Trophoblast cell (in vitro differentiated cells and primary cell): ENCODE data around the gene DNAJC3.

Experiments
- DNase-seq, 2 donors: peaks; one replicate each; pipeline ENCODE4 v3.0.0-alpha.2; 2016
- H2AFZ ChIP-seq: 2 replicates; pipeline ENCODE4 v1.6.1; 2013; ENCODE audit warnings: low read length, moderate library complexity, mild to moderate bottlenecking; ENCODE audit not compliant: insufficient read depth, poor library complexity
- H2AK5ac ChIP-seq: 2 replicates; pipeline ENCODE4 v1.6.1; 2013; ENCODE audit warnings: mild to moderate bottlenecking, low read length
- H2BK120ac ChIP-seq: 2 replicates; pipeline ENCODE4 v1.6.1; 2013; ENCODE audit warnings: low read length, mild to moderate bottlenecking, moderate library complexity; ENCODE audit not compliant: insufficient read depth, poor library complexity
- H2BK12ac ChIP-seq: 2 replicates; pipeline ENCODE4 v1.6.1; 2013; ENCODE audit warnings: mild to moderate bottlenecking, low read length, moderate library complexity
- H2BK5ac ChIP-seq: 2 replicates; pipeline ENCODE4 v1.6.1; 2013; ENCODE audit warnings: low read length, low read depth, moderate library complexity, mild to moderate bottlenecking; ENCODE audit not compliant: poor library complexity
- H3K14ac ChIP-seq: 2 replicates; pipeline ENCODE4 v1.6.1; 2013; ENCODE audit warnings: mild to moderate bottlenecking, low read length
- H3K18ac ChIP-seq: 2 replicates; pipeline ENCODE4 v1.6.1; 2013; ENCODE audit warnings: mild to moderate bottlenecking, low read length
- H3K23ac ChIP-seq: 2 replicates; pipeline ENCODE4 v1.6.1; 2013; ENCODE audit warnings: low read length
- H3K27ac ChIP-seq: 2 replicates; pipeline ENCODE4 v1.5.1; 2013; ENCODE audit warnings: low read depth, mild to moderate bottlenecking, inconsistent platforms, low read length, moderate library complexity
- H3K27me3 ChIP-seq: 2 replicates; pipeline ENCODE4 v1.6.1; 2013; ENCODE audit warnings: inconsistent platforms, mild to moderate bottlenecking, low read length, moderate library complexity; ENCODE audit not compliant: insufficient read depth
- H3K36me3 ChIP-seq, 2 experiments: 1 replicate in 1 of 2; 2 replicates in 1 of 2; pipeline ENCODE4 v1.6.1; 2013; ENCODE audit warnings: low read length in 2 of 2, mild to moderate bottlenecking in 2 of 2, moderate library complexity in 1 of 2; ENCODE audit not compliant: insufficient read depth in 2 of 2, control insufficient read depth in 1 of 2
- H3K4ac ChIP-seq: 2 replicates; pipeline ENCODE4 v1.6.1; 2013; ENCODE audit warnings: low read depth, mild to moderate bottlenecking, low read length, moderate library complexity
- H3K4me1 ChIP-seq, 2 experiments: 1 replicate in 1 of 2; 2 replicates in 1 of 2; pipeline ENCODE4 v1.6.1; 2013; ENCODE audit warnings: low read length in 2 of 2, mild to moderate bottlenecking in 2 of 2, moderate library complexity in 1 of 2; ENCODE audit not compliant: insufficient read depth in 2 of 2, control insufficient read depth in 1 of 2
- H3K4me2 ChIP-seq: 2 replicates; pipeline ENCODE4 v1.6.1; 2013; ENCODE audit warnings: inconsistent platforms, mild to moderate bottlenecking, low read length, moderate library complexity
- H3K4me3 ChIP-seq: 2 replicates; pipeline ENCODE4 v1.5.1; 2013; ENCODE audit warnings: mild to moderate bottlenecking, low read depth, low read length, inconsistent platforms
- H3K79me1 ChIP-seq: one replicate; pipeline ENCODE4 v1.6.1; 2013; ENCODE audit warnings: low read length
- H3K79me2 ChIP-seq: 2 replicates; pipeline ENCODE4 v1.6.1; 2013; ENCODE audit warnings: low read length, mild to moderate bottlenecking; ENCODE audit not compliant: control insufficient read depth, insufficient read depth, poor library complexity
- H3K9ac ChIP-seq: 2 replicates; pipeline ENCODE4 v1.6.1; 2013; ENCODE audit warnings: mild to moderate bottlenecking, low read length
- H3K9me3 ChIP-seq: 2 replicates; pipeline ENCODE4 v1.6.1; 2013; ENCODE audit warnings: low read depth, mild to moderate bottlenecking, control low read depth, inconsistent platforms, low read length; ENCODE audit not compliant: insufficient read depth
- H4K12ac ChIP-seq: 2 replicates; pipeline ENCODE4 v1.6.1; 2013; ENCODE audit warnings: low read depth, mild to moderate bottlenecking, low read length, moderate library complexity
- H4K8ac ChIP-seq: 2 replicates; pipeline ENCODE4 v1.6.1; 2013; ENCODE audit warnings: low read depth, mild to moderate bottlenecking, low read length, moderate library complexity
- H4K91ac ChIP-seq: one replicate; pipeline ENCODE4 v1.6.1; 2013; ENCODE audit warnings: low read depth, mild to moderate bottlenecking, low read length, moderate library complexity
- WGBS: extraction: QIAGEN DNeasy Blood & Tissue Kit; methylation state at CpG from one replicate; pipeline ENCODE4 v1.1.7; 2013; ENCODE audit warnings: missing lambda C conversion rate; ENCODE audit not compliant: insufficient read length, insufficient coverage; ENCODE audit errors: extremely low coverage; 5-methylcytosine and 5-hydroxymethylcytosine counted together

The DNAJC3 gene

GRCh38 chr13:95793018-95793555, 116.1 kb downstream of the DNAJC3 start:
- H3K27me3 ChIP-seq: no peaks in the 10 kb centered on the region
- H3K14ac ChIP-seq: no peak overlapping the region
- H2AK5ac ChIP-seq: no peak overlapping the region
- no peak overlapping the region for H3K27ac ChIP-seq
- peaks cover 13 to 16% of the 10 kb centered on the region in 2 experiments for H3K36me3 ChIP-seq
- no peak overlapping the region for H2AFZ ChIP-seq
- WGBS: no CpG with 5 or more reads among the region's 3 CpGs
- no peak overlapping the region for H3K4me3 ChIP-seq
- DNase-seq: no peak
- no peak overlapping the region for H2BK120ac ChIP-seq
- H3K4ac ChIP-seq: no peak overlapping the region
- no peak overlapping the region for H2BK12ac ChIP-seq
- H4K91ac ChIP-seq: no peak overlapping the region
- no peaks in the 10 kb centered on the region for H3K79me2 ChIP-seq
- H3K4me2 ChIP-seq: no peak overlapping the region
- no peaks in the 10 kb centered on the region for H3K4me1 ChIP-seq
- H4K8ac ChIP-seq: no peak overlapping the region
- no peak overlapping the region for H3K18ac ChIP-seq
- H3K79me1 ChIP-seq: no peaks in the 10 kb centered on the region
- no peak overlapping the region for H4K12ac ChIP-seq
- H2BK5ac ChIP-seq: no peak overlapping the region
- no peak overlapping the region for H3K23ac ChIP-seq
- no peaks in the 10 kb centered on the region for H3K9me3 ChIP-seq
- no peak overlapping the region for H3K9ac ChIP-seq

DNA sequence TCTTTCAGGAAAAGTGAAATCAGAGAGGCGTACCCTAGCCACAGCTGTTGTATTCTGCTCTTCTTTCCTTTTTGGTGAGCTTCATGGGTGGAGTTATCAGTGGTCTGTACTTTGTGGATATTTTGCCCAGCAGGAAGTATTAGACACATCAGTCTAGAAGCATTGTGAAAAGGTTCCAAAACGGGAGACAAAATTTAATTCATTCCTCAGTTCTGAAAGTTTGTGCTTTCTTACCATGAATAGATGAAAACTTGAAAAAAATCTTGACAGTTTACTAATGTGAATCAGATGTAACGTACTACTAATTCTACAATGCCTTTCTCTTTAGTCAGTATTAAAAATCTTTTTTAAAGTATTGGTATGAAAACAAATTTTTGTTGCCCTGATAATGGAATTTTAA, 116.8 kb downstream of the DNAJC3 start:
- H4K8ac ChIP-seq: no peak overlapping the region
- no peak overlapping the region for H2AFZ ChIP-seq
- H3K4me3 ChIP-seq: no peak overlapping the region
- H2BK120ac ChIP-seq: no peak overlapping the region
- no peaks in the 10 kb centered on the region for H3K79me1 ChIP-seq
- no peak overlapping the region for H4K91ac ChIP-seq
- no peaks in the 10 kb centered on the region for H3K27me3 ChIP-seq
- H3K79me2 ChIP-seq: no peaks in the 10 kb centered on the region
- H3K14ac ChIP-seq: no peak overlapping the region
- no peak for DNase-seq
- H3K9me3 ChIP-seq: no peaks in the 10 kb centered on the region
- no peak overlapping the region for H3K9ac ChIP-seq
- H3K4me2 ChIP-seq: no peak overlapping the region
- peaks cover 11 to 14% of the 10 kb centered on the region in 2 experiments for H3K36me3 ChIP-seq
- no peak overlapping the region for H4K12ac ChIP-seq
- H3K23ac ChIP-seq: no peak overlapping the region
- no CpG with 5 or more reads among the region's 3 CpGs for WGBS
- no peak overlapping the region for H3K27ac ChIP-seq
- no peak overlapping the region for H2BK5ac ChIP-seq
- H3K4ac ChIP-seq: no peak overlapping the region
- no peak overlapping the region for H3K18ac ChIP-seq
- peaks cover 2 to 3% of the 10 kb centered on the region in 2 experiments for H3K4me1 ChIP-seq
- no peak overlapping the region for H2AK5ac ChIP-seq
- H2BK12ac ChIP-seq: no peak overlapping the region

DNA sequence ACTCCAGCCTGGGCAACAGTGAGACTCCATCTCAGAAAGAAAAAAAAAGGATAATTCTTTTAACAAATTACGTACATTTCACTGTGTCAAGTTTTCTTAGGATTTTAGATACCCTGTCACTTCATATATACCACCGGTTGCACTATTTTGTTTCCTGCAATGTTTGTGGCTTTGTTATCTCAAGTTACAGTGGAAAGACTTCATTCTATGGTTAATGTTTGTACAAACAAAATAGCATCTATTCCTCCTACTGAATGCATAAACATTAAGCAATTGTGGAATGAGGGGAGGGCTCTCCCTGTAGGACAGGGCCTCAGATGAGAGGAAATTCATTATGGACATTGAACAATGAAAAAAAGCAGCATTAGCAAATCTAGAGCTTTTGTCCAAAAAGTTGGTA, 120.1 kb downstream of the DNAJC3 start:
- H3K9ac ChIP-seq: no peak overlapping the region
- no CpG with 5 or more reads among the region's 2 CpGs for WGBS
- no peak overlapping the region for H2BK5ac ChIP-seq
- no peak overlapping the region for H3K23ac ChIP-seq
- H3K4ac ChIP-seq: no peak overlapping the region
- no peak overlapping the region for H3K4me3 ChIP-seq
- H3K9me3 ChIP-seq: no peaks in the 10 kb centered on the region
- H3K36me3 ChIP-seq: peaks cover 5% of the 10 kb centered on the region in 2 experiments
- H2BK12ac ChIP-seq: no peak overlapping the region
- H3K79me2 ChIP-seq: no peaks in the 10 kb centered on the region
- H3K4me1 ChIP-seq: peaks cover 3 to 6% of the 10 kb centered on the region in 2 experiments
- H4K8ac ChIP-seq: no peak overlapping the region
- no peaks in the 10 kb centered on the region for H3K27me3 ChIP-seq
- no peak overlapping the region for H3K14ac ChIP-seq
- H2BK120ac ChIP-seq: no peak overlapping the region
- no peak overlapping the region for H2AK5ac ChIP-seq
- no peak overlapping the region for H3K27ac ChIP-seq
- no peaks in the 10 kb centered on the region for H3K79me1 ChIP-seq
- H4K12ac ChIP-seq: no peak overlapping the region
- H2AFZ ChIP-seq: no peak overlapping the region
- H3K4me2 ChIP-seq: no peak overlapping the region
- H4K91ac ChIP-seq: no peak overlapping the region
- no peak for DNase-seq
- no peak overlapping the region for H3K18ac ChIP-seq

- no peaks in the 10 kb centered on the region for H3K79me2 ChIP-seq
- no peaks in the 10 kb centered on the region for H3K79me1 ChIP-seq
- peaks cover 2% of the 10 kb centered on the region for H3K9me3 ChIP-seq
- H2BK5ac ChIP-seq: no peak overlapping the region
- H3K4me1 ChIP-seq: peaks cover 3 to 6% of the 10 kb centered on the region in 2 experiments
- H3K27ac ChIP-seq: no peak overlapping the region
- WGBS: no CpG with 5 or more reads among the region's 1 CpG
- no peak overlapping the region for H4K12ac ChIP-seq
- H3K18ac ChIP-seq: no peak overlapping the region
- H3K4me2 ChIP-seq: no peak overlapping the region
- H3K23ac ChIP-seq: no peak overlapping the region
- H2AK5ac ChIP-seq: no peak overlapping the region
- no peaks in the 10 kb centered on the region for H3K36me3 ChIP-seq
- no peak overlapping the region for H4K91ac ChIP-seq
- no peak overlapping the region for H3K4ac ChIP-seq
- no peak overlapping the region for H4K8ac ChIP-seq
- no peak overlapping the region for H2BK120ac ChIP-seq
- no peaks in the 10 kb centered on the region for H3K27me3 ChIP-seq
- no peak overlapping the region for H2BK12ac ChIP-seq
- no peak overlapping the region for H3K9ac ChIP-seq
- no peak for DNase-seq
- H3K14ac ChIP-seq: no peak overlapping the region
- H2AFZ ChIP-seq: no peak overlapping the region
- no peak overlapping the region for H3K4me3 ChIP-seq
These were observed 123.5 kb downstream of the DNAJC3 start for GRCh38 chr13:95800436-95800835.
